Stimulated activated CD8-positive, alpha-beta memory T cell treated with anti-CD3 and anti-CD28 coated beads, Interleukin-7, amount 100 ng/mL, for 1 hour (primary cell): ENCODE results near the gene SMG7.

Experiments
- DNase-seq, 2 donors: peaks; one replicate each; pipeline ENCODE4 v3.0.0-alpha.2; 2020; ENCODE audit warnings: low read depth in 2 of 2

SMG7 gene

GRCh38 chr1:183470147-183470960 lies 1.9 kb upstream of the SMG7 start:
- peak; percentile 68 to 79 for DNase-seq

GRCh38 chr1:183470961-183471742 lies 1.1 kb upstream of the SMG7 start:
- peak; percentile 20 to 29 for DNase-seq

- DNase-seq = peak; percentile 89 to 94
These were observed 384 bp upstream of the SMG7 start for GRCh38 chr1:183471743-183472487.

- no peak for DNase-seq
These were observed 878 bp downstream of the SMG7 start for GRCh38 chr1:183473217-183473536.

- DNase-seq = no peak
These were observed 3.8 kb downstream of the SMG7 start for GRCh38 chr1:183476081-183476480.

- DNase-seq = no peak
These were observed 5.9 kb downstream of the SMG7 start for GRCh38 chr1:183477986-183478781.

GRCh38 chr1:183480971-183481441 lies 8.7 kb downstream of the SMG7 start:
- no peak for DNase-seq

GRCh38 chr1:183483224-183483623 lies 10.9 kb downstream of the SMG7 start:
- no peak for DNase-seq

GRCh38 chr1:183484254-183484653 lies 12.0 kb downstream of the SMG7 start:
- DNase-seq = no peak

- DNase-seq = no peak
These were observed 12.6 kb downstream of the SMG7 start for GRCh38 chr1:183484851-183485250.

- no peak for DNase-seq
These were observed 15.6 kb downstream of the SMG7 start for GRCh38 chr1:183487674-183488442.

GRCh38 chr1:183490932-183491331 lies 18.6 kb downstream of the SMG7 start:
- no peak for DNase-seq

- no peak for DNase-seq
These were observed 21.4 kb downstream of the SMG7 start for GRCh38 chr1:183493540-183494245.

- no peak for DNase-seq
These were observed 23.1 kb downstream of the SMG7 start for GRCh38 chr1:183495420-183495819.

- no peak for DNase-seq
These were observed 24.9 kb downstream of the SMG7 start for GRCh38 chr1:183497218-183497617.

GRCh38 chr1:183498342-183498991 lies 26.2 kb downstream of the SMG7 start:
- no peak for DNase-seq

- no peak for DNase-seq
These were observed 33.3 kb downstream of the SMG7 start for GRCh38 chr1:183505454-183506089.

GRCh38 chr1:183506561-183506960 lies 34.3 kb downstream of the SMG7 start:
- no peak for DNase-seq

GRCh38 chr1:183508694-183509093 lies 36.4 kb downstream of the SMG7 start:
- DNase-seq = no peak
